GM12872 (cell line): ENCODE data around the gene VEZT.

ENCODE experiments used
- CTCF ChIP-seq: IDR thresholded peaks from 3 replicates; pipeline ENCODE4 v1.5.1; 2011; ENCODE audit warnings: low read depth, mild to moderate bottlenecking, low read length, moderate library complexity; ENCODE audit not compliant: insufficient read depth

The VEZT gene

GRCh38 chr12:95351748-95352147 is 134.1 kb downstream of the VEZT start:
- TF ChIP-seq CTCF, result no peak
